Activated naive CD8-positive, alpha-beta T cell treated with anti-CD3 and anti-CD28 coated beads, Interleukin-2, amount 10 ng/mL, durations not matched to agents 7 days and 5 days (primary cell): ENCODE results near the gene SRP19. TPM values are rescaled to one million over a fixed set of nuclear protein-coding genes. Genes with fewer than 3 reads are reported as not detected.

Experiments used
- ATAC-seq: fragments of 150-1000 bp; cut with Tn5 transposase; one replicate; pipeline ENCODE4 v1.10.0; 2021; ENCODE audit warnings: low read depth, moderate library complexity
- POLR2A ChIA-PET: fragments of 350-600 bp; sonication (Branson Sonifier 250); formaldehyde crosslinking; loops from one replicate; lab custom pipeline; 2021; ENCODE audit warnings: antibody characterized with exemption; lab: Charles Lee
- DNase-seq: peaks from one replicate; pipeline ENCODE4 v3.0.0; 2021
- H3K27ac Mint-ChIP-seq: one replicate; pipeline ENCODE4 v1.8.0; 2022; ENCODE audit warnings: mild to moderate bottlenecking, mixed read lengths
- H3K27me3 Mint-ChIP-seq: one replicate; pipeline ENCODE4 v1.8.0; 2022; ENCODE audit warnings: mild to moderate bottlenecking, moderate library complexity, mixed read lengths
- H3K36me3 Mint-ChIP-seq: one replicate; pipeline ENCODE4 v1.8.0; 2021; ENCODE audit warnings: mild to moderate bottlenecking, mixed read lengths
- H3K4me1 Mint-ChIP-seq: one replicate; pipeline ENCODE4 v1.8.0; 2021; ENCODE audit warnings: mixed read lengths
- H3K4me3 Mint-ChIP-seq: one replicate; pipeline ENCODE4 v1.8.0; 2022; ENCODE audit warnings: mild to moderate bottlenecking, moderate library complexity, mixed read lengths
- H3K9me3 Mint-ChIP-seq: one replicate; pipeline ENCODE4 v1.8.0; 2021; ENCODE audit warnings: mixed read lengths
- total RNA-seq, 2 experiments: library from RNA; stranded (reverse); gene quantifications; one replicate each; pipeline ENCODE4 v1.2.3, GENCODE V29; 2021

The SRP19 gene
- total RNA-seq, result 10 to 100 TPM; 51.2 to 57.0 TPM

DNA sequence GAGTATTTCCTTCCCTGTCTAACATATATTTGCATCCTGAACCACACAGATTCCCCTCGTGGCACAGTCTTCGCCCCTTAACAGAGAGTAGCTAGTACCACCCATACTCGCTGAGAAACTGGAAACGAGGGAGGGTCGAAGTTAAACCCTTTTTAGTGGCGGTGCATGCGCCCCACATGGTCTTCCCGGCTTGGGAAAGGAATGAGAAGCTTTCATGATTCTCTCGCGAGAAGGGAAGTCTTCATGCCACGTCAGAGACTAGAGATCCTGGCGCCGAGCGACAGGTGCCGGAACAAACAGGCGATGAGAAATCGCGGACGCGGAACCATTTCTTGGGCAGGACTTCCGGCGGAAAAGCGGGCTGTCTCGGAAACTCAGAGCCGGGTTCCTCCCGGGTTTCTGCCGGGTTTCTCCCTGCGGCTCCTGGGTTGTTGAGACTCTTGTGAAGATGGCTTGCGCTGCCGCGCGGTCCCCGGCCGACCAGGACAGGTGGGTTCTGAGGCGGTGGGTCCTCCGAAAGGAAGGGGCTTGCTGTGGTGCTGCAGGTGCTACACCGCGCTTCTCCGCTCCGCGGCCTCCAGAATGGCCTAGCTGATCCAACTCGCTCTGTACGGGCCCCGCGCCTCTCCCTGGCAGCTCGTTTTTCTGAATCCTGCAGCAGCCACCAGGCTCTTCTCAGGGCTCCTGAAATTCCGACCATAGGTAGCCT is at the start of gene SRP19:
TSS of gene SRP19 (plus strand) at position 359 of the 709 bp plus-strand sequence. CDS start at position 449, 90 bp downstream.
- H3K27me3 Mint-ChIP-seq, result peaks cover 20% of the 10 kb centered on the region
- H3K4me1 Mint-ChIP-seq, result peaks cover 24% of the 10 kb centered on the region
- DNase-seq, result peak; percentile 88
- H3K27ac Mint-ChIP-seq, result peak within 1 kb of the TSS; percentile 94
- peak; percentile 95 for ATAC-seq
- peaks cover 17% of the 10 kb centered on the region for H3K36me3 Mint-ChIP-seq
- peak within 1 kb of the TSS; percentile 96 for H3K4me3 Mint-ChIP-seq
- POLR2A ChIA-PET, result interaction anchor here (0.6 to 2.1 kb wide), 10 partner anchors 9 to 115 kb away, joined by 3 to 15 read pairs (median 4); partner anchors contain the start of genes DCP2 and REEP5
- H3K9me3 Mint-ChIP-seq, result no peaks in the 10 kb centered on the region

DNA sequence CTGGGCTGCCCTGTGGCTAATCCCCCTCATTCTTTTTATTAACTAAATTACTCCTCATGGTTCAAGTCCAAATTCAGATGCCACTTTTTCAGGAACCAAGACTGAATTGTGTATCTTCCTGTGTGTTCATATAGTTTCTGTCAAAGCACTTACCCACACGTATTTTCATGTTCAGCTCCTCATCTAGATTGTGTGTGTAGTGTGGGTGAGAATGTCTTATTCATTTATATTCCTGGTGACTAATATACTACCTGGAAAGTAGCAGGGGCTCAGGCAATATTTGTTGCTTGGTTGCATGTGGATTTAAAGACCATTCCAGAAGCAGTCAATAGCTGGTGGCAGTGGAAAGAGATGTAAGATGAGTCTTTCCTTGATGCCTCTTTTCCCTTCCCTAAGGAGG is 48.5 kb upstream of the SRP19 start:
- peaks cover 22% of the 10 kb centered on the region for H3K36me3 Mint-ChIP-seq
- POLR2A ChIA-PET, result no interaction called here

DNA sequence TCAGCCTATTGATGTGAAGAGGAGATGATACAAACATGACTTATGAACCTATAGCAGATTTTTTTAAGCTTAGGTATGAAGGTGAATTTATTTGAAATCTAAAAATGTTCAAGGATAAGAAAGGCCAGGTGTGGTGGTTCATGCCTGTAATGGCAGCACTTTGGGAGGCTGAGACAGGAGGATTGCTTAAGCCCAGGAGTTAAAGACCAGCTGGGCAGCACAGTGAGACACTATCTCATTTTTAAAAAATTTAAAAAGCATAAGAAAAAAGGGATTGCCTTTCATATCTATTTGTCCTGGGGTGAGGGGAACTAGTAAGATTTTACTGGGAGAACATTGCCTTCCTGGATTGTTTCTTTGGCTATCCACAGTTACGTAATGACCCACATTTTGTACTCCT is 40.8 kb upstream of the SRP19 start:
- Mint-ChIP-seq H3K27me3 (no peaks in the 10 kb centered on the region), H3K4me1 (no peaks in the 10 kb centered on the region), H3K36me3 (peaks cover 6% of the 10 kb centered on the region), H3K9me3 (no peaks in the 10 kb centered on the region), H3K27ac (no peak overlapping the region), H3K4me3 (no peak overlapping the region)
- DNase-seq, result no peak
- no peak for ATAC-seq
- POLR2A ChIA-PET, result no interaction called here

More for the DNA sequence above, 48.5 kb upstream of the SRP19 start:
- DNase-seq (no peak), ATAC-seq (no peak)
- Mint-ChIP-seq H3K9me3 (no peaks in the 10 kb centered on the region), H3K4me1 (no peaks in the 10 kb centered on the region), H3K4me3 (no peak overlapping the region), H3K27ac (no peak overlapping the region), H3K27me3 (no peaks in the 10 kb centered on the region)

DNA sequence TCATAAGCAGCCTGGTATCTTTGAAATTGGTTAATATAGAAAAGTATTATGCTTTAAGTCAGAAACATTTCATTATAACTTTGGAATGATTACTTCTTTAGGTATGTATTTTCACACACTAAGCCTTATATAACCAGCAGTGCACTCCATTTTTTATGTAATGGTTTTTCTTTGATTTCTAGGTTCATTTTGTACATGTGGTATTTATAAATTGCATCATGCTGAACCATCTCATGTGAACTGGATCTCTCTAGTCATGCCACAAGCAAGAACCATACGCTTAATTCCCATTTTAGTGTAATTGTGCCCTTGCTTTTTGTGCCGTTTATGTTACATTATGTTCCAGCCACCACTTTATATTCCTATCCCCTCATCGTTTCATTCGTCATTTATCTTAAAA is 38.6 kb upstream of the SRP19 start:
- Mint-ChIP-seq H3K4me3 (no peak overlapping the region), H3K4me1 (no peaks in the 10 kb centered on the region), H3K9me3 (no peaks in the 10 kb centered on the region), H3K27ac (no peak overlapping the region), H3K36me3 (peaks cover 8% of the 10 kb centered on the region), H3K27me3 (no peaks in the 10 kb centered on the region)
- no peak for ATAC-seq
- no peak for DNase-seq
- POLR2A ChIA-PET, result no interaction called here

DNA sequence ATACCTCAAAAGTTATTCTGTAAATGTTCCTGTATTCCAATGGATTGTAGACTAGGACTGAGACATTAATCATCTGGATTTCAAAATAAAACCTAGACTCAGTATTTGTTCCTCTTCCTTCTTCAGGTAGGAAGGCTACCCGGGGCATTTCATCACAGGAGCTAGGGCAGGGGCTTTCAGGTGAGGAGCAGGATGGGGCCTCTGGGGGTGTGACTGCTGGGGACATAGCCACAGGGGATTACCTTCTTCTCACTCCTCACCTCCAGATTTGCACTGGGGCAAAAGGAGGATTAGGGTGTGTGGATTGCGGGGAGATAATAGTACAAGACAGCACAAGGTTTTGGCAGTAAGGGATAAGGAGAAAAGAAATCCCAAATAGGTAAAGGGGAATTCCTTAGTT is 37.9 kb upstream of the SRP19 start:
- Mint-ChIP-seq H3K9me3 (no peaks in the 10 kb centered on the region), H3K4me1 (no peaks in the 10 kb centered on the region), H3K27ac (no peak overlapping the region), H3K4me3 (no peak overlapping the region), H3K36me3 (peaks cover 8% of the 10 kb centered on the region), H3K27me3 (no peaks in the 10 kb centered on the region)
- no peak for DNase-seq
- ATAC-seq, result no peak
- POLR2A ChIA-PET, result no interaction called here

DNA sequence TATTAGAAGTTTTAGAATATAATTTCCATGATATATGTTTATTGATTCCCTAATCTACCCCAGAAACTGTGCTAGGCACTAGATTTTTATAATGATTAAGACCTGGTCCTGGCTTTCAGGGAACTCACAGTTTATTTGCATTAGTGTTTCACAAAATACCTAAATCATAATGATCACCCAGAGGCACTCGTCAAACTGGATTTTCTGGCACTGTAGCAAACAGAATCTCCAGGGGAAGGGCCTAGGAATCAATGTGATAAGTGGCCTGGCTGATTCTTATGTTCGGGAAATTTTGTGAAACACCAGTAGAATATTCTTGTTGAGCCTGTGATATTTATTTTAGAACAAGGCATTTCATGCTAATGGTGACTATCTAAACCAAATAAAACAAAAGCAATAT is 37.4 kb upstream of the SRP19 start:
- POLR2A ChIA-PET, result no interaction called here
- Mint-ChIP-seq H3K4me1 (no peaks in the 10 kb centered on the region), H3K27ac (no peak overlapping the region), H3K9me3 (no peaks in the 10 kb centered on the region), H3K4me3 (no peak overlapping the region), H3K36me3 (peaks cover 10% of the 10 kb centered on the region), H3K27me3 (no peaks in the 10 kb centered on the region)
- no peak for DNase-seq
- ATAC-seq, result no peak

DNA sequence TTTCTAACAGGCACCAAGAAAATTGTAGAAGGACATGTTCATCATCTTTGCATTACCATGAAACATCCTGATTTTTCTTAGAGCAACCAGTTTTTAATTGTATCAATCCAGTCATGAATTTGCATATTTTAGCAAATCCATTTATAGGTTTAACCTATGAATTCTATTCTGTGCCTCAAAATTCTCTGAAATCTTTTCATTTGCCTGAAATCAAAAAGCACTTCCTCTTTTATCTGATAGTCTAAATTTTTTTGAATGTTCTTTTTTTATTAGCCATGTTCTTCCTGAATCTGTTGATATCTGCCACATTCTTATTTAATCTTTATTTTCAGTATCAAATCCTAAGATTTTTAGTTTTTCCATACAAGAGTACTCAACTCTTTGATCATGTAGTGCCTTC is 36.9 kb upstream of the SRP19 start:
- H3K27ac Mint-ChIP-seq, result no peak overlapping the region
- H3K4me1 Mint-ChIP-seq, result no peaks in the 10 kb centered on the region
- H3K36me3 Mint-ChIP-seq, result peaks cover 10% of the 10 kb centered on the region

DNA sequence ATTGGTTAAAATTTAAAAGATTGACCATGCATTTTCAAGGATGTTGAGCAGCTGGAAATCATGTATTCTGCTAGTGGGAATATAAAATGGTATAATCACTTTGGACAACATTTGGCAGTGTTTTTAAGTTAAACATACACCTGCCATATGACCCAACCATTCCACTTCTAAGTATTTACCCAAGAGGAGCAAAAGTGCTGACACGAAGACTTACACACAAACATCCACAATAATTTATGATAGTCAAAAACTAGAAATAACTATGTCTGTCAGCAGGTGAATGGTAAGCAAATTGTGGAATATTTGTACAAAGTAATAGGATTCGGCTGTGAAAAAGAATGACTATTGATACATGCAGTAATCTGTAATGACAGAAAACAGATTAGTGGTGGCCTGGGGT is 30.7 kb upstream of the SRP19 start:
- POLR2A ChIA-PET, result no interaction called here
- H3K9me3 Mint-ChIP-seq, result no peaks in the 10 kb centered on the region
- H3K4me1 Mint-ChIP-seq, result no peaks in the 10 kb centered on the region
- no peak overlapping the region for H3K27ac Mint-ChIP-seq
- DNase-seq, result no peak
- H3K4me3 Mint-ChIP-seq, result no peak overlapping the region
- no peaks in the 10 kb centered on the region for H3K27me3 Mint-ChIP-seq
- H3K36me3 Mint-ChIP-seq, result peaks cover 11% of the 10 kb centered on the region
- ATAC-seq, result no peak

More for the DNA sequence above, 36.9 kb upstream of the SRP19 start:
- no peak overlapping the region for H3K4me3 Mint-ChIP-seq
- no peaks in the 10 kb centered on the region for H3K9me3 Mint-ChIP-seq
- POLR2A ChIA-PET, result no interaction called here
- ATAC-seq (no peak), DNase-seq (no peak)
- no peaks in the 10 kb centered on the region for H3K27me3 Mint-ChIP-seq

DNA sequence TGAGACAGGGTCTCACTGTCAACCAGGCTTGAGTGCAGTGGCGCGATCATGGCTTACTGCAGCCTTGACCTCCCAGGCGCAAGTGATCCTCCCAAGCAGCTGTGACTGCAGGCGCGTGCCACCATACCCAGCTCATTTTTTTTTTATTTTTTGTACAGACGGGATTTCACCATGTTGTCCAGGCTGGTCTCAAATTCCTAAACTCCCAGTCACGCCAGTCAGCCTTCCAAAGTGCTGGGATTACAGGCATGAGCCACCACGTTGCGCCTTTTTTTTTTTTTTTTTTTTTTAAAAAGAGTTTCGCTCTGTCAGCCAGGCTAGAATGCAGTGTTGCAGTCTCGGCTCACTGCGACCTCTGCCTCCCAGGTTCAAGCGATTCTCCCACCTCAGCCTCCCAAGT is 27.1 kb upstream of the SRP19 start:
- H3K4me1 Mint-ChIP-seq, result no peaks in the 10 kb centered on the region
- ATAC-seq (no peak), DNase-seq (no peak)
- H3K9me3 Mint-ChIP-seq, result no peaks in the 10 kb centered on the region
- no peak overlapping the region for H3K4me3 Mint-ChIP-seq
- POLR2A ChIA-PET, result no interaction called here
- no peaks in the 10 kb centered on the region for H3K27me3 Mint-ChIP-seq
- H3K36me3 Mint-ChIP-seq, result peaks cover 22% of the 10 kb centered on the region
- no peak overlapping the region for H3K27ac Mint-ChIP-seq

DNA sequence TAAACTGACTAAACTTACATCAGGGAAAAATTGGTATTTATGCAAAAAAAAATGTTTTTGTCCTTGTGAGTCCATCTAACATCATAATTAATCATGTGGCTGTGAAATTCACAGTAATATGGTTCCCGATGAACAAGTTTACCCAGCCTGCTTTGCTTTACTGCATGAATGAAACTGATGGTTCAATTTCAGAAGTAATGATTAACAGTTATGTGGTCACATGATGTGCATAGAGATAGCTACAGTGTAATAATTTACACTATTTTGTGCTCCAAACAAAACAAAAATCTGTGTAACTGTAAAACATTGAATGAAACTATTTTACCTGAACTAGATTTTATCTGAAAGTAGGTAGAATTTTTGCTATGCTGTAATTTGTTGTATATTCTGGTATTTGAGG is 16.6 kb upstream of the SRP19 start:
- no peak overlapping the region for H3K4me3 Mint-ChIP-seq
- peaks cover 4% of the 10 kb centered on the region for H3K4me1 Mint-ChIP-seq
- peaks cover 9% of the 10 kb centered on the region for H3K36me3 Mint-ChIP-seq
- no peak overlapping the region for H3K27ac Mint-ChIP-seq
- H3K27me3 Mint-ChIP-seq, result no peaks in the 10 kb centered on the region
- DNase-seq, result no peak
- ATAC-seq, result no peak
- no peaks in the 10 kb centered on the region for H3K9me3 Mint-ChIP-seq
- POLR2A ChIA-PET, result interaction anchor here (0.5 kb wide), 1 partner anchor 64 kb away, joined by 4 read pairs; no protein-coding TSS in a partner anchor

DNA sequence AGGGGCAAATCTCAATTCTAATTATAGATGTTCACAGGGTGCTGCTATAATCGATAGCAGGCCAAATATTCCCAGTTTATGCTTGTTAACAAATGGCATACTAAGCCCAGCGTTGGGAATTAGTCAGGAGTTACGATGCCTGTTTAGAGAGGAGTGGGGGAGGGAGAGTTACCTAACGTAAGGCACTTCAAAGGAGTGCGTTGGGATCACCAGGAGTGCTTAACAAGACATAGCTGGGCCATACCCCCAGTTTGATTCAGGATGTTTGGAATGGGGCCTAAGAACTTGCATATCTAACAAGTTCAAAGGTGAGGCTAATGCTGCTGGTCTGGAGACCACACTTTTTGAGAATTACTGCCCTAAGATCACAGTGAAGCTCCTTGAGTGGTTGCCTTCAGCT is 14.5 kb upstream of the SRP19 start:
- H3K27me3 Mint-ChIP-seq, result peaks cover 7% of the 10 kb centered on the region
- no peak for ATAC-seq
- no peak for DNase-seq
- POLR2A ChIA-PET, result no interaction called here
- peaks cover 4% of the 10 kb centered on the region for H3K4me1 Mint-ChIP-seq
- no peak overlapping the region for H3K4me3 Mint-ChIP-seq
- H3K9me3 Mint-ChIP-seq, result no peaks in the 10 kb centered on the region
- peaks cover 9% of the 10 kb centered on the region for H3K36me3 Mint-ChIP-seq
- H3K27ac Mint-ChIP-seq, result no peak overlapping the region

DNA sequence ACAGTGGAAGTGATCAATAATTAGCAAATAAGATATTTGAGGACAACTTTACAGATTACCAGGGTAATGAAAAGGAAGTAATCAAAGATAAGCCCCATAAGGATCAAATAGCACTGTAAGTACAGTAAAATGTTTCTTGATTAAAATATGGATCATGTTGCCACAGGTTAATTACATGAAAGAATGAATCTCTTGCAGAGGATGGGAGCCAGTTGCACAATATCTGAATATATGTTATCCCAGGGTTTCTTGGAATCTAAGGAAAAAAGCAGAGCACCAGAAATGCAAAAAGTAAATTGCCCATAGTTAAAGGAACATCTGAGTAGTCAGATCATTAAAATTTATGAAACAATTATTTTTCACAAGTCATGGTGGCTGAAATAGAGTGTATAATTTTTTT is 13.8 kb upstream of the SRP19 start:
- no peak for DNase-seq
- H3K4me1 Mint-ChIP-seq, result peaks cover 4% of the 10 kb centered on the region
- no peaks in the 10 kb centered on the region for H3K9me3 Mint-ChIP-seq
- H3K27ac Mint-ChIP-seq, result no peak overlapping the region
- peaks cover 12% of the 10 kb centered on the region for H3K27me3 Mint-ChIP-seq
- POLR2A ChIA-PET, result no interaction called here
- no peak overlapping the region for H3K4me3 Mint-ChIP-seq
- peaks cover 7% of the 10 kb centered on the region for H3K36me3 Mint-ChIP-seq
- ATAC-seq, result no peak

DNA sequence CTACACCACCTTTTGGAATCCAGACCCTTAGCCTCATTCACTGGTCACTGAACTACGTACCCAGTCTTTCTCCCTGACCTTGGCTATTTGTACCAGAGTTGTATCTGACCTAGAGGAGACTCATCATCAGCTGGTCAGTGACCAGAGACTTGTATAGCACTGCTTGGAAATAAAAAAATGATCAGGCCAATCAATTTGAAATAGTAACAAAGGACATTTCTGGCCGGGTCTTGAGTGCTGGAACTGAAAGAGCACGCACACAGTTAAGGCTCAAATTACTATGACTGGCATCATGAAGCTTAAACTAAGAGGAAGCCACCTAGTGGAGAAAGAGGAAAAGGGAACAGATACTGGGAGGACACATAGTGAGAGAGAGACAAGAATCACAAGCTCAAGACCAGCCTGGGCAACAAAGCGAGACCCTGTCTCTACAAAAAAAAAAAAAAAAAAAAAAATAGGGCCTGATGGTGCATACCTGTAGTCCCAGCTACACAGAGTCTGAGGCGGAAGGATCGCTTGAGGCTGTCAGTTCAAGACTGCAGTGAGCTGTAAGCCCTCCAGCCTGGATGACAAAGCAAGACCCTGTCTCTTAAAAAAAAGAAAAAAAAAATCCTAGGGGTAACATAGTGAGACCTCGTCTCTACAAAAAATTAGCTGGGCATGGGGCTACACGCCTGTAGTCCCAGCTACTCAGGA is 12.8 kb upstream of the SRP19 start:
- no peak for DNase-seq
- Mint-ChIP-seq H3K27me3 (peaks cover 17% of the 10 kb centered on the region), H3K27ac (peak overlapping the region; percentile 17), H3K9me3 (no peaks in the 10 kb centered on the region), H3K36me3 (peaks cover 4% of the 10 kb centered on the region), H3K4me1 (peaks cover 4% of the 10 kb centered on the region), H3K4me3 (peak overlapping the region; percentile 19)
- ATAC-seq, result peak; percentile 98
- POLR2A ChIA-PET, result interaction anchor here (0.6 to 1.0 kb wide), 4 partner anchors 12 to 678 kb away, joined by 3 to 4 read pairs (median 3); partner anchors contain the start of gene SRP19

DNA sequence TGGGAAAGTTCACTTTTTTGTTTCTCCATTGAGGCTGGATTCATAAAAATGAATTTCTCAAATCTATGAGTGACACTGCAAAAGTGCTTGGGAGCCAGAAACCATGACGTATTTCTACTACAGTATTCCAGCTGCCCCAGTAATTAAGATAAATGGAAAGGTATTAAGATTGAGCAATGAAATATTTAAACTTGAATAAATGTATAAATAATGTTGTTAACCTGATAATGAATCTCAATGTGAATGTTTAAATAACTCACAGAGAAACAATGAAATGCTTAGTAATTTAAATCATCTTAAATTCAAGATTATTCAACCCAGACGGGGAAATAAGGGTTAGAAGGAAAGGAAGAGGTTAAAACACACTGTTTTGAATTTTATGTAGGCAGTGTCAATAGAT is 11.2 kb upstream of the SRP19 start:
- Mint-ChIP-seq H3K27ac (no peak overlapping the region), H3K4me3 (no peak overlapping the region), H3K27me3 (peaks cover 33% of the 10 kb centered on the region), H3K4me1 (peaks cover 4% of the 10 kb centered on the region), H3K36me3 (peaks cover 4% of the 10 kb centered on the region), H3K9me3 (peaks cover 3% of the 10 kb centered on the region)
- ATAC-seq (no peak), DNase-seq (no peak)
- POLR2A ChIA-PET, result no interaction called here
